GM13977 (cell line): Measurements from ENCODE around the gene SEPTIN10.

Source experiments
- DNase-seq: peaks from one replicate; pipeline ENCODE4 v3.0.0; 2012; ENCODE audit warnings: low spot score
- in situ Hi-C: fragments of 300-500 bp; cut with MboI; formaldehyde crosslinking; loops from one replicate; pipeline ENCODE4 v1.12.0; 2022; ENCODE audit warnings: low sequenced_read_pairs, low pct_unique_long_range_greater_than_20kb, mixed read lengths, inconsistent platforms; ENCODE audit not compliant: unreplicated experiment
- TF ChIP-seq, protein P1 (sequence below): IDR thresholded peaks from 2 replicates; pipeline ENCODE4 v1.5.1; 2012; ENCODE audit warnings: mild to moderate bottlenecking, control low read depth; ENCODE audit not compliant: insufficient read depth; ENCODE audit errors: extremely low read depth, missing control alignments

SEPTIN10 gene

DNA sequence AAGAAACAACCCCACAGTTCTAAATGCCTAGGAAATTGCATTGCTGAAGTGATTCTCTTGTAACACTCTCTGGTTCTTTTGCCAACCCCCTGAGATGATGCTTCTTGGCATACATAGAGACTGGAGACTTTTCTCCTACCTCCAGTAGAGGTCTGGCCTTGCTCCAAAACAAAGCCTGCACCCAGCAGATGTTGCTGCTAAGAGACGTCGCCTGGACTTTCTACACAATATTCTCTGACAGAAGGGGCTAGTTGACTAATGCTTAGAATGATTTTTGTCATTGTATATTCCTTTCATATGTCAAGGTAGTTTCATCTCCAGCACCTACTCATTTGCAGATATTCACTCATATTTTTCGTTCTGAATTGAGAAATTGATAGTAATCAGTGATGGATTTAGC, 25.0 kb upstream of the SEPTIN10 start:
- no peak for DNase-seq
- in situ Hi-C loops, result no loop called here
- TF ChIP-seq, protein P1, sequence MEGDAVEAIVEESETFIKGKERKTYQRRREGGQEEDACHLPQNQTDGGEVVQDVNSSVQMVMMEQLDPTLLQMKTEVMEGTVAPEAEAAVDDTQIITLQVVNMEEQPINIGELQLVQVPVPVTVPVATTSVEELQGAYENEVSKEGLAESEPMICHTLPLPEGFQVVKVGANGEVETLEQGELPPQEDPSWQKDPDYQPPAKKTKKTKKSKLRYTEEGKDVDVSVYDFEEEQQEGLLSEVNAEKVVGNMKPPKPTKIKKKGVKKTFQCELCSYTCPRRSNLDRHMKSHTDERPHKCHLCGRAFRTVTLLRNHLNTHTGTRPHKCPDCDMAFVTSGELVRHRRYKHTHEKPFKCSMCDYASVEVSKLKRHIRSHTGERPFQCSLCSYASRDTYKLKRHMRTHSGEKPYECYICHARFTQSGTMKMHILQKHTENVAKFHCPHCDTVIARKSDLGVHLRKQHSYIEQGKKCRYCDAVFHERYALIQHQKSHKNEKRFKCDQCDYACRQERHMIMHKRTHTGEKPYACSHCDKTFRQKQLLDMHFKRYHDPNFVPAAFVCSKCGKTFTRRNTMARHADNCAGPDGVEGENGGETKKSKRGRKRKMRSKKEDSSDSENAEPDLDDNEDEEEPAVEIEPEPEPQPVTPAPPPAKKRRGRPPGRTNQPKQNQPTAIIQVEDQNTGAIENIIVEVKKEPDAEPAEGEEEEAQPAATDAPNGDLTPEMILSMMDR, result no peak

DNA sequence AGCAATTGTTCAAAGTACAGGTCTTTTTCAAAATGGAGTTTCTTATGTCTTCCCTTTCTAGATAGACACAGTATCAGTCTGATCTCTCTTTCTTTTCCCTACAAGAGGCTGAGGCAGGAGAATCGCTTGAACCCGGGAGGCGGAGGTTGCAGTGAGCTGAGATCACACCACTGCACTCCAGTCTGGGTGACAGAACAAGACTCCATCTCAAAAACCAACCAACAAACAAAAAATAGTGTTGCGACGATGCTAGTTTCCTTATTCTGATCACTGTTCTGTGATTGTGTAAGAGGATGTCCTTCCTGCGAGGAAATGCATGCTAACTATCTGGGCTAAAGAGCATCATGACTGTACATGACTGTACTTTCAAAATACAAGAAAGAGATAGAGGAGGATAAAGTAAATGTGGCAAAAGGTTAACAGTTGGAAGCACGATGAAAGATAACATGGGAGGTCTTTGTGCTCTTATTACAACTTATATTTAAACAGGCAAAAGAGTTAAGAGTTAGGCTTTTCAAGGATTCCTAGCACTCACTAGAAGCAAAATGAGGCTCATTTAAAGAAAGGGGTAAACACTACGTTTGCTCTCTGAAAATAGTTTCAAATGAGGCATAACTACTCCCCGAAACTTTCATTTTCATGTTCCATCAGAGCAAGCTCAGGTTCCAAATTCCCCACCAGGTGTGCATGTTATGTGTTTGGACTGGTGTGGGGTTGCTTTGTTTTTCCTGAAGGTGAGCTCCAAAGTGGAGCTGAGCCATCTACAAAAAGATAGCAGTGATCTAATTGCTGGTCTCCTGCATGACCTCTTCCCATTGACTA, 24.2 kb upstream of the SEPTIN10 start:
- DNase-seq, result no peak
- in situ Hi-C loops, result no loop called here
- TF ChIP-seq, protein P1, result no peak

DNA sequence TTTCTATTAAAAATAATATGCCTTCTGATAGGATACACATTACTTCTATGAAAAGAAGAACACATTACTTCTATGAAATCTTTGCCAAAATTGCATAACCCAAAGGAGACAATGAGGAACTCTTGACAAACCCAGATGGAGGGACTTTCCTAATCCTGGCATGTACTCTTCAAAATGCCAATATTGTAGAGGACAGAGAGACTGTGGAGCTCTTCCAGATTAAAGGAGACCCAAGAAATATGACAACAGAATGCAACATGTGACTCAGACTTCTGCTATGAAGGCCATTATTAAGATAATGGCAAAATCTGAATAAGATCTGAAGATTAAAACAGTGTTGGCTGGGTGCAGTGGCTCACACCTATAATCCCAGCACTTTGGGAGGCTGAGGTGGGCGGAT, 22.6 kb upstream of the SEPTIN10 start:
- in situ Hi-C loops, result no loop called here
- no peak for DNase-seq
- TF ChIP-seq, protein P1, result no peak

DNA sequence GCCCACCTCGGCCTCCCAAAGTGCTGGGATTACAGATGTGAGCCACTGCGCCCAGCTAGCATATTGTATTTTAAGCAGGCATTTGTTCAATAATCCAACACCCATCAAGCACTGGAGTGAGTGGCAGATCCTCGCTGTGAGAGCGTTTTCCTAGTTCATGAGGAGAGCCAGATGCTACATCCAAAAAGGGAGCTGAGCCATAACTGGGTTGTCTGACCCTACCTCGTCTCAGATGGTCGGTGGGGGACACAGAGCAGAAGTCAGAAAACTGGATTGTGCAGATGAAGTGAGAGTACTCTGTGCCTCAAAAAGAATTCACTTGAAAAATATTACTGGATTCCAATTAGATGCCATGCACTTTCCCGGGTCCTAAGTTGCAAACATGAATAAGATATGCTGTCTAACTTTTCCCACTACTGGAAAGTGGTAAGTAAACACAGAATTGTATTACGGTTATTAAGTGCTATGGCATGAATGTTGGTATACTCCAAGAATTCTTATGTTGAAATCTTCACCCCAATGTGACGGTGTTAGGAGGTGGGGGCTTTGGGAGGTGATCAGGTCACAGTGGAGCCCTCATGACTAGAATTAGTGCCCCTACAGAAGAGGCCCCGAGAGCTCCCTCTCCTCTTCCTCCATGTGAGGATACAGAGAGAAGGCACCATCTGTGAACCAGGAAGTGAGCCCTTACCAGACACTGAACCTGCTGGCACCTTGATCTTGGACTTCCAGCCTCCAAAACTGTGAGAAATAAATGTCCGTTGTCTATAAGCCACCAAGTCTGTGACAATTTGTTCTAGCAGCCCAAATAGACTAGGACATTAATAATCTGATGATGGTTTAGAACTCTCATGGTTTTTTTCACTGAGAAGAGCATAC, 21.9 kb upstream of the SEPTIN10 start:
- no peak for DNase-seq
- TF ChIP-seq, protein P1, result no peak
- in situ Hi-C loops, result no loop called here

DNA sequence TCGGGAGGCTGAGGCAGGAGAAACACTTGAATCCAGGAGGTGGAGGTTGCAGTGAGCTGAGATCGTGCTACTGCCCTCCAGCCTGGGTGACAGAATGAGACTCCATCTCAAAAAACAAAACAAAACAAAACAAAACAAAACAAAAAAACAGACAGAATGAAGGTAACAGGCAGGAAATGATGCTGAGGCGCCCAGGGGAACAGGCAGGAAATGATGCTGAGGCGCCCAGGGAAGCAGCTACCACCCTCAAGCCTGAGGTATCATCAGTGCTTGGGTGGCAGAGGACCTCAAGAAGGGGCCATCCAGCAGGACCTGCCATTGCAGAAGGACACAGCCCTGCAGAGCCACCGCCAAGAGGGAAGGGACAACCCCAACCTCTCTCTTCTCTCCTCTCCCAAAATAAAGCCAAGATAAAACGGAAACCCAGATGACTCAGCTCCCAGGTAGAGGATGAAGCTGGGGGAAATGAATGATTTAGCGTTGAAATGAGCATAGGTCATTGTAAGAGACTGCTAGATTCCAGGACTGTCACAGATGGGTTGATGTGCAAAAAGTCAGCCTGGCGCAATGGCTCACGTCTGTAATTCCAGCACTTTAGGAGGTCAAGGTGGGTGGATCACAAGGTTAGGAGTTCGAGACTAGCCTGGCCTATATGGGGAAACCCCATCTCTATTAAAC, 19.7 kb upstream of the SEPTIN10 start:
- TF ChIP-seq, protein P1, result no peak
- no peak for DNase-seq
- in situ Hi-C loops, result no loop called here

DNA sequence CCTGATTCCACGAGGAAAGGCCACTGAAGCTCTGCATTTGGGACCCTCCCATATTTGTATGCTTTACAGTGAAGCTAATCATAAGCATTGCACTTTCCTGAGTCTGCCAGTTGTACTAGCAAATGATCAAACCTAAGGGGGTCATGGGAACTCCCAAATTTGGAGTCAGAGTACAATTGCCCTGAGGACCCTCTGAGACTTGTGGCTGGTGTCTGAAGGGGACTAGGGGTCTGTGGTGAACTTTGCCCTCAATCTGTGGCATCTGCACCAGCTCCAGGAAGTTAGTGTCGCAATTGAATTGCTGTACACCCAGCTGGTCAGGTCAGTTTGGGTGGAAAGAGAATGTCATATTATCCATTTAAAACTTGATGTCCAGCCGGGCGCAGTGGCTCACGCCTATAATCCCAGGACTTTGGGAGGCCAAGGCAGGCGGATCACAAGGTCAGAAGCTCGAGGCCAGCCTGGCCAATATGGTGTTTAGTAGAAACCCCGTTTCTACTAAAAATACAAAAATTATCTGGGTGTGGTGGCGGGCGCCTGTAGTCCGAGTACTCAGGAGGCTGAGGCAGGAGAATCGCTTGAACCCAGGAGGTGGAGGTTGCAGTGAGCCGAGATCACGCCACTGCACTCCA, 18.5 kb upstream of the SEPTIN10 start:
- TF ChIP-seq, protein P1, result no peak
- no peak for DNase-seq
- in situ Hi-C loops, result no loop called here
